ENCODE measurements around the gene TMEM37. TPM values are rescaled to one million over a fixed set of nuclear protein-coding genes. Genes with fewer than 3 reads are reported as not detected.

The TMEM37 gene
- total and polyA plus RNA-seq, 2 of the 13 experiments (the other 11 are each of a cell fraction or from before 2014, with no cell fraction given) = 37.7 to 115 TPM

- CTCF ChIA-PET (ENCODE audit: low intra/inter-chr PET ratio, low total read pairs) = no interaction called here
- Histone ChIP-seq H3K4me1 (ENCODE audit: insufficient read depth, low read length) (peaks cover 55% of the 10 kb centered on the region), H3K4me3 (replicated peaks in 1 of 3; ENCODE audit: insufficient read depth in 1 of 3, low read depth in 2 of 3, low read length in 3 of 3) (peak overlapping the region in 1 of 3 experiments; percentile 27; a peak in 1 of 6 replicates), H2AFZ (ENCODE audit: low read length) (no peak overlapping the region), H3K27ac (ENCODE audit: extremely low read length, insufficient read depth, low read length) (no peak overlapping the region), H3K79me2 (ENCODE audit: insufficient read depth, low read length) (no peaks in the 10 kb centered on the region), H3K4me2 (ENCODE audit: low read depth, low read length) (peak overlapping the region; percentile 47), H3K9me3 (ENCODE audit: low read length) (no peaks in the 10 kb centered on the region), H3K9ac (ENCODE audit: insufficient read depth, low read depth, low read length) (no peak overlapping the region), H4K20me1 (ENCODE audit: insufficient read depth, low read length) (no peaks in the 10 kb centered on the region), H3K36me3 (replicated peaks in 1 of 2; ENCODE audit: control insufficient read depth in 1 of 2, insufficient read depth in 2 of 2, low read length in 2 of 2) (no peaks in the 10 kb centered on the region), H3K27me3 (ENCODE audit: control insufficient read depth in 1 of 2, insufficient read depth in 2 of 2, low read length in 2 of 2) (peaks cover 0 to 74% of the 10 kb centered on the region in 2 experiments; a peak in 4 of 5 replicates)
- no TSS peak for BruUV-seq (replicated peaks)
- peak; percentile 67 for FAIRE-seq
- 23% methylated on average over 11 of the region's 11 CpGs for WGBS (ENCODE audit: low lambda C conversion rate)
- POLR2A ChIA-PET = interaction anchor here (1.4 kb wide), 1 partner anchor 114 kb away, joined by 7 read pairs; the partner anchor contains the start of genes C2orf76 and DBI
- intact Hi-C loops (cut with micrococcal nuclease; ENCODE audit: unreplicated experiment) = no loop called here
- peak; percentile 48 for DNase-seq (ENCODE audit: low spot score)
- ATAC-seq = peak; percentile 36
- in situ Hi-C loops (cut with HindIII; ENCODE audit: extremely low pct_ligation_motif_present, low pct_unique_long_range_greater_than_20kb) = loop anchor here (5.0 kb wide), 1 partner anchor 258 kb away; the partner anchor contains the start of gene STEAP3
- TF ChIP-seq, protein P1, sequence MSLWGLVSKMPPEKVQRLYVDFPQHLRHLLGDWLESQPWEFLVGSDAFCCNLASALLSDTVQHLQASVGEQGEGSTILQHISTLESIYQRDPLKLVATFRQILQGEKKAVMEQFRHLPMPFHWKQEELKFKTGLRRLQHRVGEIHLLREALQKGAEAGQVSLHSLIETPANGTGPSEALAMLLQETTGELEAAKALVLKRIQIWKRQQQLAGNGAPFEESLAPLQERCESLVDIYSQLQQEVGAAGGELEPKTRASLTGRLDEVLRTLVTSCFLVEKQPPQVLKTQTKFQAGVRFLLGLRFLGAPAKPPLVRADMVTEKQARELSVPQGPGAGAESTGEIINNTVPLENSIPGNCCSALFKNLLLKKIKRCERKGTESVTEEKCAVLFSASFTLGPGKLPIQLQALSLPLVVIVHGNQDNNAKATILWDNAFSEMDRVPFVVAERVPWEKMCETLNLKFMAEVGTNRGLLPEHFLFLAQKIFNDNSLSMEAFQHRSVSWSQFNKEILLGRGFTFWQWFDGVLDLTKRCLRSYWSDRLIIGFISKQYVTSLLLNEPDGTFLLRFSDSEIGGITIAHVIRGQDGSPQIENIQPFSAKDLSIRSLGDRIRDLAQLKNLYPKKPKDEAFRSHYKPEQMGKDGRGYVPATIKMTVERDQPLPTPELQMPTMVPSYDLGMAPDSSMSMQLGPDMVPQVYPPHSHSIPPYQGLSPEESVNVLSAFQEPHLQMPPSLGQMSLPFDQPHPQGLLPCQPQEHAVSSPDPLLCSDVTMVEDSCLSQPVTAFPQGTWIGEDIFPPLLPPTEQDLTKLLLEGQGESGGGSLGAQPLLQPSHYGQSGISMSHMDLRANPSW (CRISPR knock-in tag; IDR thresholded peaks at IDR 0.05; ENCODE audit: borderline replicate concordance) = no peak
- TF ChIP-seq FOXK1 (CRISPR knock-in tag; IDR thresholded peaks at IDR 0.05; ENCODE audit: borderline replicate concordance, low read depth) (no peak), TCF7L2 (IDR thresholded peaks at IDR 0.05; ENCODE audit: low read depth, low read length) (no peak), PRMT3 (CRISPR knock-in tag; IDR thresholded peaks at IDR 0.05; ENCODE audit: borderline replicate concordance, low read depth) (no peak), ZNF326 (CRISPR knock-in tag; IDR thresholded peaks at IDR 0.05; ENCODE audit: borderline replicate concordance) (no peak), ZZZ3 (CRISPR knock-in tag; IDR thresholded peaks at IDR 0.05; ENCODE audit: borderline replicate concordance) (no peak), ZNF83 (CRISPR knock-in tag; IDR thresholded peaks at IDR 0.05; ENCODE audit: borderline replicate concordance) (no peak), SAFB2 (CRISPR knock-in tag; IDR thresholded peaks at IDR 0.05; ENCODE audit: borderline replicate concordance, low read depth) (no peak), FIP1L1 (IDR thresholded peaks at IDR 0.05; ENCODE audit: borderline replicate concordance, insufficient read depth, low read depth, low read length) (no peak), RCOR2 (CRISPR knock-in tag; IDR thresholded peaks at IDR 0.05) (no peak), E2F5 (CRISPR knock-in tag; conservative IDR thresholded peaks at IDR 0.05) (no peak)
- TF ChIP-seq, protein P2, sequence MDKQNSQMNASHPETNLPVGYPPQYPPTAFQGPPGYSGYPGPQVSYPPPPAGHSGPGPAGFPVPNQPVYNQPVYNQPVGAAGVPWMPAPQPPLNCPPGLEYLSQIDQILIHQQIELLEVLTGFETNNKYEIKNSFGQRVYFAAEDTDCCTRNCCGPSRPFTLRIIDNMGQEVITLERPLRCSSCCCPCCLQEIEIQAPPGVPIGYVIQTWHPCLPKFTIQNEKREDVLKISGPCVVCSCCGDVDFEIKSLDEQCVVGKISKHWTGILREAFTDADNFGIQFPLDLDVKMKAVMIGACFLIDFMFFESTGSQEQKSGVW (CRISPR knock-in tag; IDR thresholded peaks at IDR 0.05; ENCODE audit: borderline replicate concordance) = no peak
- TF ChIP-seq, protein P3, sequence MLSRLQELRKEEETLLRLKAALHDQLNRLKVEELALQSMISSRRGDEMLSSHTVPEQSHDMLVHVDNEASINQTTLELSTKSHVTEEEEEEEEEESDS (CRISPR knock-in tag; IDR thresholded peaks at IDR 0.05; ENCODE audit: borderline replicate concordance) = no peak
- TF ChIP-seq, protein P4, sequence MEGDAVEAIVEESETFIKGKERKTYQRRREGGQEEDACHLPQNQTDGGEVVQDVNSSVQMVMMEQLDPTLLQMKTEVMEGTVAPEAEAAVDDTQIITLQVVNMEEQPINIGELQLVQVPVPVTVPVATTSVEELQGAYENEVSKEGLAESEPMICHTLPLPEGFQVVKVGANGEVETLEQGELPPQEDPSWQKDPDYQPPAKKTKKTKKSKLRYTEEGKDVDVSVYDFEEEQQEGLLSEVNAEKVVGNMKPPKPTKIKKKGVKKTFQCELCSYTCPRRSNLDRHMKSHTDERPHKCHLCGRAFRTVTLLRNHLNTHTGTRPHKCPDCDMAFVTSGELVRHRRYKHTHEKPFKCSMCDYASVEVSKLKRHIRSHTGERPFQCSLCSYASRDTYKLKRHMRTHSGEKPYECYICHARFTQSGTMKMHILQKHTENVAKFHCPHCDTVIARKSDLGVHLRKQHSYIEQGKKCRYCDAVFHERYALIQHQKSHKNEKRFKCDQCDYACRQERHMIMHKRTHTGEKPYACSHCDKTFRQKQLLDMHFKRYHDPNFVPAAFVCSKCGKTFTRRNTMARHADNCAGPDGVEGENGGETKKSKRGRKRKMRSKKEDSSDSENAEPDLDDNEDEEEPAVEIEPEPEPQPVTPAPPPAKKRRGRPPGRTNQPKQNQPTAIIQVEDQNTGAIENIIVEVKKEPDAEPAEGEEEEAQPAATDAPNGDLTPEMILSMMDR (CRISPR knock-in tag; IDR thresholded peaks at IDR 0.05) = peak; percentile 34; the same call in 1 of the 2 replicates
- TF ChIP-seq, protein P5, sequence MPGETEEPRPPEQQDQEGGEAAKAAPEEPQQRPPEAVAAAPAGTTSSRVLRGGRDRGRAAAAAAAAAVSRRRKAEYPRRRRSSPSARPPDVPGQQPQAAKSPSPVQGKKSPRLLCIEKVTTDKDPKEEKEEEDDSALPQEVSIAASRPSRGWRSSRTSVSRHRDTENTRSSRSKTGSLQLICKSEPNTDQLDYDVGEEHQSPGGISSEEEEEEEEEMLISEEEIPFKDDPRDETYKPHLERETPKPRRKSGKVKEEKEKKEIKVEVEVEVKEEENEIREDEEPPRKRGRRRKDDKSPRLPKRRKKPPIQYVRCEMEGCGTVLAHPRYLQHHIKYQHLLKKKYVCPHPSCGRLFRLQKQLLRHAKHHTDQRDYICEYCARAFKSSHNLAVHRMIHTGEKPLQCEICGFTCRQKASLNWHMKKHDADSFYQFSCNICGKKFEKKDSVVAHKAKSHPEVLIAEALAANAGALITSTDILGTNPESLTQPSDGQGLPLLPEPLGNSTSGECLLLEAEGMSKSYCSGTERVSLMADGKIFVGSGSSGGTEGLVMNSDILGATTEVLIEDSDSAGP (CRISPR knock-in tag; IDR thresholded peaks at IDR 0.05; ENCODE audit: borderline replicate concordance) = peak; percentile 38; the same call in 1 of the 2 replicates
Measured at GRCh38 chr2:119480718-119481142, 49.1 kb downstream of the TMEM37 start.

Data from HepG2 (cell line).